Gastrocnemius medialis (tissue), 4 donors: Measurements from ENCODE around the gene ALK.

Source experiments
- CTCF ChIP-seq, 5 experiments: fragments of 450-650 bp in 3 of 5; fragments of 200-600 bp in 2 of 5; sonication (generic) in 2 of 5; IDR thresholded peaks in 4 of 5; conservative IDR thresholded peaks in 1 of 5; 1 replicate in 4 of 5; 2 replicates in 1 of 5; pipeline ENCODE4 v1.5.1; 2016 to 2019; ENCODE audit warnings: antibody characterized with exemption in 5 of 5, mild to moderate bottlenecking in 3 of 5, moderate library complexity in 3 of 5
- POLR2A ChIP-seq, 2 donors: fragments of 450-650 bp; IDR thresholded peaks; one replicate each; pipeline ENCODE4 v1.6.1; 2017; ENCODE audit warnings: antibody characterized with exemption in 2 of 2, mild to moderate bottlenecking in 2 of 2, moderate library complexity in 2 of 2

GRCh38 chr2:29255004-29255403, 666.4 kb downstream of the ALK start:
- no peak for TF ChIP-seq CTCF (IDR thresholded peaks at IDR 0.05 in 4 of 5, conservative IDR thresholded peaks at IDR 0.05 in 1 of 5)
- TF ChIP-seq POLR2A (IDR thresholded peaks at IDR 0.05) = no peak
